NB4 (cell line): Measurements from ENCODE around the gene STPG4.

ENCODE experiments used
- DNase-seq: peaks from one replicate; pipeline ENCODE4 v3.0.0; 2010; ENCODE audit warnings: low read depth
- H3K4me3 ChIP-seq: one replicate; pipeline ENCODE4 v1.5.1; 2011; ENCODE audit warnings: mild to moderate bottlenecking, low read depth, low read length, moderate library complexity
- MYC ChIP-seq: IDR thresholded peaks from 2 replicates; pipeline ENCODE4 v1.6.1; 2011; ENCODE audit warnings: low read depth, low read length
- POLR2A ChIP-seq: IDR thresholded peaks from 2 replicates; pipeline ENCODE4 v1.6.1; 2011; ENCODE audit warnings: mild to moderate bottlenecking; ENCODE audit not compliant: insufficient read length; ENCODE audit errors: extremely low read depth
- TF ChIP-seq, protein P1 (sequence below): IDR thresholded peaks from one replicate; pipeline ENCODE4 v1.5.1; 2012; ENCODE audit warnings: low read depth, low read length
- TF ChIP-seq, protein P2 (sequence below): IDR thresholded peaks from 2 replicates; pipeline ENCODE4 v1.6.1; 2011; ENCODE audit warnings: low read depth, low read length

The STPG4 gene

DNA sequence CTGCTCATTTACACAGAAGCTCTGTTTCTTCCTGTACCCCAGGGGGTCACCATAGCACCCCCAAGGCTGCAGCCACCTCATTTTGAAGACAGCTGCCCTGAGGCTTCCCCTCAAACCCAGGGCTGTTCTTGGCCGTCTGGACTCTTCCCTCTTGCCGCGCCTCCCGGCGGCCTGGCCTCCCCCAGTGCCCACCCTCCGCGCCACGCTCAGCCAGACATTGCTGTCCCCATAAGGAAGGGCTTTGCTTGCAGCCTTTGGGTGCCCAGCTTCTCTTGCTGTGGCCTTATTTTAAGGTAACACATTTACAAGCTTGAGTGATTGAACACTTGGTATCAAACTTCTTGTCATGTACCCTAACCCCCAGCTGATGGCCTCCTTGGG lies 79.0 kb downstream of the STPG4 start:
- no peak overlapping the region for H3K4me3 ChIP-seq
- no peak for DNase-seq
- TF ChIP-seq, protein P1, sequence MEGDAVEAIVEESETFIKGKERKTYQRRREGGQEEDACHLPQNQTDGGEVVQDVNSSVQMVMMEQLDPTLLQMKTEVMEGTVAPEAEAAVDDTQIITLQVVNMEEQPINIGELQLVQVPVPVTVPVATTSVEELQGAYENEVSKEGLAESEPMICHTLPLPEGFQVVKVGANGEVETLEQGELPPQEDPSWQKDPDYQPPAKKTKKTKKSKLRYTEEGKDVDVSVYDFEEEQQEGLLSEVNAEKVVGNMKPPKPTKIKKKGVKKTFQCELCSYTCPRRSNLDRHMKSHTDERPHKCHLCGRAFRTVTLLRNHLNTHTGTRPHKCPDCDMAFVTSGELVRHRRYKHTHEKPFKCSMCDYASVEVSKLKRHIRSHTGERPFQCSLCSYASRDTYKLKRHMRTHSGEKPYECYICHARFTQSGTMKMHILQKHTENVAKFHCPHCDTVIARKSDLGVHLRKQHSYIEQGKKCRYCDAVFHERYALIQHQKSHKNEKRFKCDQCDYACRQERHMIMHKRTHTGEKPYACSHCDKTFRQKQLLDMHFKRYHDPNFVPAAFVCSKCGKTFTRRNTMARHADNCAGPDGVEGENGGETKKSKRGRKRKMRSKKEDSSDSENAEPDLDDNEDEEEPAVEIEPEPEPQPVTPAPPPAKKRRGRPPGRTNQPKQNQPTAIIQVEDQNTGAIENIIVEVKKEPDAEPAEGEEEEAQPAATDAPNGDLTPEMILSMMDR = no peak
- no peak for TF ChIP-seq POLR2A

DNA sequence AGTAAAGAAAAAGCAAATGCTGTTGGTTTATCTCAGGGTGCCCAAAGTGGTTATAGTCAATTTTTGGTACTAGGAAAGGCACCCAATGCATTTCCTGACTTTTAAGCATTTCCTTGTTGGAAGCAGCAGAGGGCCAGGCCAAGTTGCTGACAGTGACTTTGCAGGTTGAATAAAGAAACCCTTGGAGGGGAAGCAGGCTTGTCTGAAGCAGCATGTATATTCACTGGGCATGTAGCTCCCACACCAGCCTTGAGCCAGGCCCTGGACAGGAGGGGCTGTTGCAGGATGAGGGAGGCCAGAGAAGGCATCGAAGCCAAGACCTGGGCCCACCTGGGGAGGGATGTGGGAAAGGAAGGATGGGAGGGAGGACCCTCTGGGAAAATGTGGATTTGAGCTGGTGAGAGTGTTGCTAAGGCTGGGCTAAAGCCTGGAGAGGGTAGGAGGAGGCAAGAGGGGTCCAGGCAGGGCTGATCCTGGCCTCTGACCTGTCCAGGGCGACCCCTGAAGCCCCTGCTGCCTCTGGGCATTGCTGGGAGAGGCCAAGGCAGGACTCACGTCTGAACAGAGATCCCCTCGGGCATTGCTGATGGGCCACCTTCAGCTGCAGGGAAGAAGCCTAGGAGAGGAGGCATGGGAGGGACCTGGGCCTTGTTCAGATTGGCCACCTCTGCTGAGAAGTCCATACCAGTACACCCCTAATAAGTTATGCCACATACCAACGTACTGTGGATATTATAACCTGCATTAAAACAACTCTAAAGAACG lies 79.6 kb downstream of the STPG4 start:
- no peak overlapping the region for H3K4me3 ChIP-seq
- TF ChIP-seq POLR2A = no peak
- TF ChIP-seq MYC = no peak
- TF ChIP-seq, protein P1 = no peak
- TF ChIP-seq, protein P2, sequence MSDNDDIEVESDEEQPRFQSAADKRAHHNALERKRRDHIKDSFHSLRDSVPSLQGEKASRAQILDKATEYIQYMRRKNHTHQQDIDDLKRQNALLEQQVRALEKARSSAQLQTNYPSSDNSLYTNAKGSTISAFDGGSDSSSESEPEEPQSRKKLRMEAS = no peak
- DNase-seq = no peak

DNA sequence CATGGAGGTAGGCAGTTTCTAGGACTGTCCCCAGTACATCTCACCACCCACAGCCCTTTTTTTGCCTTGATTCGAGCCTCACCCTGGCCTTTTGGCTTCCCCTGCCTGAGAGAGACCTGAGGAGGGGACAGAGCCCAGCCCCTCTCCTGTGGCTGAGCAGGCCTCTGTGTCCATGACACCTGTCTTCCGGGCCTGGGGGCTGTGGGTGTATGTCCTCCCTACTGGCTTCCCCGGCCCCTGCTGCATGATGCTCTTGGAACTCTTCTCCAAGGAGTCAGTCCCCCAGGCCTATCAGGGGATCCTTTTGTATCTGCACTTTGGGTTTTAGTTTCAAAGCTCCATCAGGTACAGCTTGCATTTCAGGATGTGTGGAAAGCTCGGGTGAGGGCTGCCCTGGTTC lies 80.4 kb downstream of the STPG4 start:
- DNase-seq = no peak
- H3K4me3 ChIP-seq = no peak overlapping the region
- no peak for TF ChIP-seq POLR2A
- TF ChIP-seq, protein P1 = no peak
- TF ChIP-seq MYC = no peak
- TF ChIP-seq, protein P2 = no peak

DNA sequence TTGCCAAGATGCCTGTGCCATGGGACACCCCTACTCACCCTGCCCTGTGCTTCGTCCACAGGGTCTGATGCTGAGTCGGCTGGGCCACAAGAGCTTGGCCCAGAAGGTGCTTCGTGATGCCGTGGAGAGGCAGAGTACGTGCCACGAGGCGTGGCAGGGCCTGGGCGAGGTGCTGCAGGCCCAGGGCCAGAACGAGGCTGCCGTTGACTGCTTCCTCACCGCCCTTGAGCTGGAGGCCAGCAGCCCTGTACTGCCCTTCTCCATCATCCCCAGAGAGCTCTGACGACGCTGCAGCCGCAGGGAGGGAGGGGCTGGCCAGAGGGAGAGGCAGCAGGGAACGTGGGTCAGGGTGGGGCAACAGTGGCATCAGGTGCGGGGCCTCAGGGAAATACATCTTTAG lies 81.5 kb downstream of the STPG4 start:
- no peak for DNase-seq
- H3K4me3 ChIP-seq = no peak overlapping the region
- no peak for TF ChIP-seq MYC
- TF ChIP-seq POLR2A = no peak
- TF ChIP-seq, protein P1 = no peak
- TF ChIP-seq, protein P2 = no peak

DNA sequence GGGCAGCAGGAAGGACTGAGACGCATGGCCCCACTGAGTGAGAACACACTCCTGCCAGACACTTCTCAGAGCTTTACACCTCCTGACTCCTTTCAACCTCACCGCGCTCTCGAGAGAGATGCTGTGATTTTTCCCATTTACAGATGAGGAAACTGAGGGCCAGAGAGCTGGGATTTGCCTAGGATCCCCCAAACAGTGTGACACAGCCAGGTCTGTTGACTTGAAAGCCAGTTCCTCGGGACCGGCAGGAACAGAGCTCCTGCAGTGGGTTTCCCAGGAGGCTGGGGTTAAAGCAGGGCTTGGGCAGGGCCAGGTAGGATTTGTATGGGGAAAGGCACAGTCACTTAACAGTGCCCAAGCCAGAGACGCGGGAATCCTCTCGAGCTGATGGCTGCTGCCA lies 81.9 kb downstream of the STPG4 start:
- no peak for DNase-seq
- H3K4me3 ChIP-seq = no peak overlapping the region

More for the DNA sequence above, 81.9 kb downstream of the STPG4 start:
- TF ChIP-seq, protein P1 = no peak
- no peak for TF ChIP-seq POLR2A
- no peak for TF ChIP-seq MYC
- TF ChIP-seq, protein P2 = no peak
